ENCODE data around the gene ZNF264. TPM values are rescaled to one million over a fixed set of nuclear protein-coding genes. Genes with fewer than 3 reads are reported as not detected.

The ZNF264 gene
- total RNA-seq, result 10 to 100 TPM; 62.5 to 64.1 TPM
- polyA plus RNA-seq, result 10 to 100 TPM; 12.6 to 13.3 TPM

DNA sequence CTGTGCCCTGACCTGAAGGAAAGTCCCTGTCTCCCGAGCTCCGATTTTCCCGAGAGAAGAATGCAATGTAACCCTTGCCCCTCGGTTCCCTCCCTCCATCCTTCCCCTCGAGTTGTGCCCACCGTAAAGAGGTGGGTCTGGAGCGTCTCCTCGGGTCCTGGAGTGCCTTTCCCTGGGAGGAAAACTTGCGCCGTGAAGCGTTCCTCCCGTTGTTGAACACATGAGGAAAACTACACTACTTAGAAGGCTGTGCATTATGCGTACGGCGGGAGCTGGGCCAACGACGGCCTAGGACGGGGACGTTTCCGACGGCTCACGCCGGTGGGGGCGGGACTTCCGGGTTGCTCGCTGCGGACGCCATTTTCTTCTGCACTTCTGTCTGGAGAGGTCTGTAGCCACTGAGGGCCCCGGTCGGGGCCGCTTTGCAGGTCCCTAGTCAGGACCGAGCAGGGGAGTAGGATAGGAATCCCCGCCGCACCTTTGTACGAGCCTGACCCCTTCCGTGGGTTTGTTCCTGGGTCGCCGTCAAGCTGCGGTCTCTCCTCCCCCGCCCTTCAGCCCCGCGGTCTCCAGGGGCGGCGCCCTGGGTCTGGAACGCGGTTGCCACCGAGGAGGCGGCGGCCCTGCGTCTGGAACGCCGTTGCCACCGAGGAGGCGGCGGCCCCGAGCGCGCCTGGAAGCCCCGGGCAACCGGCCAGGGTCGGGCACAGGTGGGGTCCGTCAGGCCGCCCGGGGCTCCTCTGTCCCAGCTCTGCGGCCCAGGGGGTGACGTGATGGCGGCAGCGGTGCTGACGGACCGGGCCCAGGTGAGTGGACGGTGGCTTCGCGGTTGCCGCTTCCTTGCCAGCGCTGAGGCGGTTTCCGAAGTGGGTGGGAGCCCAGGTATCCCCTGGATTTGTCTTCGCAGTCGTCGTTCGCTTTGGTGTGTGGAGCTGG, at the start of gene ZNF264:
ZNF264 (plus strand) TSS at position 360 of the 936 bp plus-strand sequence; CDS start at position 774, 414 bp downstream.
- H3K9me3 Mint-ChIP-seq, result peaks cover 5 to 49% (median 23%) of the 10 kb centered on the region in 8 donors
- DNase-seq, result peak; percentile 88 to 90 (median 88)

DNA sequence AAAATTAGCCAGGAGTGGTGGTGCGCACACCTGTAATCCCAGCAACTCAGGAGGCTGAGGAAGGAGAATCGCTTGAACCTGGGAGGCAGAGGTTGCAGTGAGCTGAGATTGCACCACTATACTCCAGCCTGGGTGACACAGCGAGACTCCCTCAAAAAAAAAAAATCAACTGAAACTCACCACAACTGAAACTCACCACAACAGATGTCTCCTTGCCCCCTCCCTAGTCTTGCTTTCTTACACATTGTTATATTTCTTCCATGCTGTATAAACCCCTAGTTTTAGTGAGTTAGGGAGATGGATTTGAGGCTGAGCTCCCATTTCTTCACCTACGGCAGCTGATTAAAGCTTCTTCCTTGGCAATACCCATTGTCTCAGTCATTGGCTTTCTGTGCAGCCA, 49.6 kb upstream of the ZNF264 start:
- CTCF ChIA-PET (ENCODE audit: partially characterized antibody), result no interaction called here
- Histone ChIP-seq H3K9me3 (ENCODE audit: control insufficient read depth in 1 of 2, low read length in 2 of 2) (no peaks in the 10 kb centered on the region), H3K4me3 (ENCODE audit: low read length in 2 of 2) (no peak overlapping the region), H3K27ac (ENCODE audit: low read depth, low read length) (no peak overlapping the region), H3K36me3 (ENCODE audit: insufficient read depth, low read length) (no peaks in the 10 kb centered on the region), H3K27me3 (ENCODE audit: insufficient read depth, low read length) (no peaks in the 10 kb centered on the region), H3K4me1 (ENCODE audit: insufficient read depth, low read length) (no peaks in the 10 kb centered on the region)
- Mint-ChIP-seq H3K27ac (no peak overlapping the region), H3K36me3 (peaks cover 4 to 6% of the 10 kb centered on the region in 2 donors), H3K4me1 (no peaks in the 10 kb centered on the region), H3K9me3 (peaks cover 6 to 48% (median 18%) of the 10 kb centered on the region in 8 donors), H3K4me3 (no peak overlapping the region), H3K27me3 (no peaks in the 10 kb centered on the region)
- DNase-seq, result no peak
- POLR2A ChIA-PET (ENCODE audit: partially characterized antibody), result no interaction called here
- intact Hi-C loops (cut with micrococcal nuclease), result no loop called here

More for the DNA sequence above, at the start of gene ZNF264:
- Mint-ChIP-seq H3K4me3 (peak within 1 kb of the TSS; percentile 91 to 94 (median 93)), H3K27ac (peak within 1 kb of the TSS; percentile 94 to 98 (median 96)), H3K4me1 (peaks cover 19 to 54% (median 36%) of the 10 kb centered on the region in 4 donors), H3K36me3 (peaks cover 59 to 63% of the 10 kb centered on the region in 2 donors), H3K27me3 (peaks cover 6 to 7% of the 10 kb centered on the region in 2 donors)
- CTCF ChIA-PET (ENCODE audit: partially characterized antibody), result interaction anchor here (0.5 kb wide), 1 partner anchor 43 kb away, joined by 3 read pairs; no protein-coding TSS in a partner anchor
- intact Hi-C loops (cut with micrococcal nuclease), result loop anchor here (1.0 to 5.0 kb wide), 4 partner anchors 49 to 799 kb away; partner anchors contain the start of genes ZNF460, ZNF548, ZNF582 and ZNF805
- POLR2A ChIA-PET (ENCODE audit: partially characterized antibody), result interaction anchor here (0.6 to 2.1 kb wide), 14 partner anchors 8 to 1084 kb away, joined by 3 to 11 read pairs (median 4); partner anchors contain the start of genes DUXA, TRAPPC2B, ZNF274 and ZNF547
- Histone ChIP-seq H3K4me1 (ENCODE audit: insufficient read depth, low read length) (peaks cover 23% of the 10 kb centered on the region), H3K9me3 (ENCODE audit: control insufficient read depth in 1 of 2, low read length in 2 of 2) (peaks cover 0 to 4% of the 10 kb centered on the region in 2 donors), H3K27me3 (ENCODE audit: insufficient read depth, low read length) (no peaks in the 10 kb centered on the region), H3K4me3 (ENCODE audit: low read length in 2 of 2) (peak within 1 kb of the TSS; percentile 57 to 73), H3K27ac (ENCODE audit: low read depth, low read length) (peak within 1 kb of the TSS; percentile 77), H3K36me3 (ENCODE audit: insufficient read depth, low read length) (peaks cover 25% of the 10 kb centered on the region)

DNA sequence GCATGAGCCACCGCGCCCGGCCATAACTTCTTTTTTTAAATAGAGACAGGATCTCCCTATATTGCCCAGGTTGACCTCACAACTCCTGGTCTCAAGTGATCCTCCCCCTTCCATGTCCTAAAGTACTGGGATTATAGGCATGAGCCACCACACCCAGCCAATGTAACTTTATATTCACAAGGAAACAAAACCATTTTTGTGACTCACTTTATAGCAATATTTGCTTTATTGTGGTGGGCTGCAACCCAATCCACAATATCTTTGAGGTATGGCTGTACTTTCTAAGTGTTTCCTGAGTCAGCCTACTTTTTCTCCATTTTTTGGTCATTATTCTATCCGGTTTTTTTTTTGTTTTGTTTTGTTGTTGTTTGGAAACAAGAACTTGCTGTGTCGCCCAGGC, 38.4 kb upstream of the ZNF264 start:
- ChIA-PET CTCF (ENCODE audit: partially characterized antibody) (no interaction called here), POLR2A (ENCODE audit: partially characterized antibody) (no interaction called here)
- no peak overlapping the region for H3K27ac Mint-ChIP-seq
- intact Hi-C loops (cut with micrococcal nuclease), result no loop called here
- H3K36me3 Mint-ChIP-seq, result peaks cover 0 to 7% of the 10 kb centered on the region in 2 donors
- no peaks in the 10 kb centered on the region for H3K4me1 ChIP-seq (ENCODE audit: insufficient read depth, low read length)
- H3K27me3 ChIP-seq (ENCODE audit: insufficient read depth, low read length), result no peaks in the 10 kb centered on the region
- no peaks in the 10 kb centered on the region for H3K4me1 Mint-ChIP-seq
- H3K27me3 Mint-ChIP-seq, result no peaks in the 10 kb centered on the region
- H3K4me3 Mint-ChIP-seq, result no peak overlapping the region
- DNase-seq, result no peak
- no peak overlapping the region for H3K4me3 ChIP-seq (ENCODE audit: low read length in 2 of 2)
- no peaks in the 10 kb centered on the region for H3K9me3 ChIP-seq (ENCODE audit: control insufficient read depth in 1 of 2, low read length in 2 of 2)
- peaks cover 0 to 55% (median 24%) of the 10 kb centered on the region in 8 donors for H3K9me3 Mint-ChIP-seq
- no peak overlapping the region for H3K27ac ChIP-seq (ENCODE audit: low read depth, low read length)
- no peaks in the 10 kb centered on the region for H3K36me3 ChIP-seq (ENCODE audit: insufficient read depth, low read length)

GRCh38 chr19:57161985-57162539, 29.2 kb upstream of the ZNF264 start:
- no peaks in the 10 kb centered on the region for H3K4me1 Mint-ChIP-seq
- Histone ChIP-seq H3K27me3 (ENCODE audit: insufficient read depth, low read length) (no peaks in the 10 kb centered on the region), H3K4me1 (ENCODE audit: insufficient read depth, low read length) (no peaks in the 10 kb centered on the region), H3K36me3 (ENCODE audit: insufficient read depth, low read length) (no peaks in the 10 kb centered on the region), H3K9me3 (ENCODE audit: control insufficient read depth in 1 of 2, low read length in 2 of 2) (no peaks in the 10 kb centered on the region), H3K27ac (ENCODE audit: low read depth, low read length) (no peak overlapping the region), H3K4me3 (ENCODE audit: low read length in 2 of 2) (no peak overlapping the region)
- H3K4me3 Mint-ChIP-seq, result no peak overlapping the region
- H3K27me3 Mint-ChIP-seq, result peaks cover 0 to 6% of the 10 kb centered on the region in 2 donors
- intact Hi-C loops (cut with micrococcal nuclease), result no loop called here
- ChIA-PET CTCF (ENCODE audit: partially characterized antibody) (no interaction called here), POLR2A (ENCODE audit: partially characterized antibody) (no interaction called here)
- no peaks in the 10 kb centered on the region for H3K36me3 Mint-ChIP-seq
- no peak overlapping the region for H3K27ac Mint-ChIP-seq
- peaks cover 0 to 53% (median 17%) of the 10 kb centered on the region in 8 donors for H3K9me3 Mint-ChIP-seq
- DNase-seq, result no peak

- no peaks in the 10 kb centered on the region for H3K4me1 ChIP-seq (ENCODE audit: insufficient read depth, low read length)
- peak overlapping the region in 1 of 7 donors; percentile 16 for H3K27ac Mint-ChIP-seq
- no peaks in the 10 kb centered on the region for H3K27me3 ChIP-seq (ENCODE audit: insufficient read depth, low read length)
- no peak overlapping the region for H3K27ac ChIP-seq (ENCODE audit: low read depth, low read length)
- no peaks in the 10 kb centered on the region for H3K36me3 ChIP-seq (ENCODE audit: insufficient read depth, low read length)
- no peak for DNase-seq
- H3K4me1 Mint-ChIP-seq, result no peaks in the 10 kb centered on the region
- H3K4me3 Mint-ChIP-seq, result no peak overlapping the region
- ChIA-PET POLR2A (ENCODE audit: partially characterized antibody) (no interaction called here), CTCF (ENCODE audit: partially characterized antibody) (no interaction called here)
- intact Hi-C loops (cut with micrococcal nuclease), result no loop called here
- peaks cover 0 to 39% (median 8%) of the 10 kb centered on the region in 8 donors for H3K9me3 Mint-ChIP-seq
- no peaks in the 10 kb centered on the region for H3K36me3 Mint-ChIP-seq
- peaks cover 0 to 6% of the 10 kb centered on the region in 2 donors for H3K27me3 Mint-ChIP-seq
- no peak overlapping the region for H3K4me3 ChIP-seq (ENCODE audit: low read length in 2 of 2)
- no peaks in the 10 kb centered on the region for H3K9me3 ChIP-seq (ENCODE audit: control insufficient read depth in 1 of 2, low read length in 2 of 2)
These were observed 25.5 kb upstream of the ZNF264 start for GRCh38 chr19:57165846-57166245.

- Mint-ChIP-seq H3K27me3 (peaks cover under 1 to 11% of the 10 kb centered on the region in 2 donors), H3K4me3 (no peak within 1 kb of the TSS), H3K36me3 (peaks cover 0 to 6% of the 10 kb centered on the region in 2 donors), H3K9me3 (peaks cover 0 to 40% (median 9%) of the 10 kb centered on the region in 8 donors), H3K27ac (no peak within 1 kb of the TSS), H3K4me1 (peaks cover 4 to 8% (median 6%) of the 10 kb centered on the region in 4 donors)
- peaks cover 2% of the 10 kb centered on the region for H3K4me1 ChIP-seq (ENCODE audit: insufficient read depth, low read length)
- H3K27ac ChIP-seq (ENCODE audit: low read depth, low read length), result no peak within 1 kb of the TSS
- no peaks in the 10 kb centered on the region for H3K36me3 ChIP-seq (ENCODE audit: insufficient read depth, low read length)
- no peak within 1 kb of the TSS for H3K4me3 ChIP-seq (ENCODE audit: low read length in 2 of 2)
- ChIA-PET POLR2A (ENCODE audit: partially characterized antibody) (interaction anchor here (1.2 kb wide), 1 partner anchor 24 kb away, joined by 3 read pairs; the partner anchor contains the start of gene ZNF264), CTCF (ENCODE audit: partially characterized antibody) (no interaction called here)
- no peaks in the 10 kb centered on the region for H3K9me3 ChIP-seq (ENCODE audit: control insufficient read depth in 1 of 2, low read length in 2 of 2)
- no peaks in the 10 kb centered on the region for H3K27me3 ChIP-seq (ENCODE audit: insufficient read depth, low read length)
- intact Hi-C loops (cut with micrococcal nuclease), result no loop called here
- DNase-seq, result no peak
These were observed 23.9 kb upstream of the ZNF264 start, which contains the start of gene DUXA for GRCh38 chr19:57167385-57167784. DUXA (minus strand) TSS chr19:57167485; CDS start chr19:57167443, 42 bp downstream.
